HG03439 (cell line): Measurements from ENCODE around the gene TMPO.
"Not testable (repeated sequence)": the region's sequence is repeated elsewhere in the genome, so short reads cannot be mapped to it uniquely, and the experiment has no call there.

Source experiments
- ATAC-seq: cut with Tn5 transposase; IDR thresholded peaks from one replicate; pipeline ENCODE4 v1.9.1; 2021; ENCODE audit warnings: mild to moderate bottlenecking, moderate library complexity; ENCODE audit not compliant: unreplicated experiment

Gene TMPO, protein sequence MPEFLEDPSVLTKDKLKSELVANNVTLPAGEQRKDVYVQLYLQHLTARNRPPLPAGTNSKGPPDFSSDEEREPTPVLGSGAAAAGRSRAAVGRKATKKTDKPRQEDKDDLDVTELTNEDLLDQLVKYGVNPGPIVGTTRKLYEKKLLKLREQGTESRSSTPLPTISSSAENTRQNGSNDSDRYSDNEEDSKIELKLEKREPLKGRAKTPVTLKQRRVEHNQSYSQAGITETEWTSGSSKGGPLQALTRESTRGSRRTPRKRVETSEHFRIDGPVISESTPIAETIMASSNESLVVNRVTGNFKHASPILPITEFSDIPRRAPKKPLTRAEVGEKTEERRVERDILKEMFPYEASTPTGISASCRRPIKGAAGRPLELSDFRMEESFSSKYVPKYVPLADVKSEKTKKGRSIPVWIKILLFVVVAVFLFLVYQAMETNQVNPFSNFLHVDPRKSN

DNA sequence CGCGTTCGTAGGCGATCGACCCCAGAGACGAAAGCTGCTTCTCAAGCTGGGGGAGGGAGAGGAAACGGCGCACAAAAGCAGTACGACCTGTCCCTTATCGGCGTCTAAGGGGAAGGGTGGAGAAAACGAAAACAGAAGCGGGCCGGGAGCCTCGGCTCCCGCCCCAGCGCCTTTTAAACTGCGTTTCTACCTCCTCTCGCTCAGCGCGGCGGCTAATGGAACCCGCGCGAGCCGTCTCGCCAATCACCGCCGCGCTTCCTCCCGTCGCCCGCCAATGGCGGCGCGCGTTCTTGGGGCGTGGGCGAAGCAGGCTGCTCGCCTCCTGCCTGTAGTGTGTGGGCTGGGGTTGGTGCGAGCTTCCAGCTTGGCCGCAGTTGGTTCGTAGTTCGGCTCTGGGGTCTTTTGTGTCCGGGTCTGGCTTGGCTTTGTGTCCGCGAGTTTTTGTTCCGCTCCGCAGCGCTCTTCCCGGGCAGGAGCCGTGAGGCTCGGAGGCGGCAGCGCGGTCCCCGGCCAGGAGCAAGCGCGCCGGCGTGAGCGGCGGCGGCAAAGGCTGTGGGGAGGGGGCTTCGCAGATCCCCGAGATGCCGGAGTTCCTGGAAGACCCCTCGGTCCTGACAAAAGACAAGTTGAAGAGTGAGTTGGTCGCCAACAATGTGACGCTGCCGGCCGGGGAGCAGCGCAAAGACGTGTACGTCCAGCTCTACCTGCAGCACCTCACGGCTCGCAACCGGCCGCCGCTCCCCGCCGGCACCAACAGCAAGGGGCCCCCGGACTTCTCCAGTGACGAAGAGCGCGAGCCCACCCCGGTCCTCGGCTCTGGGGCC is at the start of gene TMPO:
TSS of gene TMPO (plus strand) at position 304 of the 824 bp plus-strand sequence. CDS start at position 582, 278 bp downstream.
- ATAC-seq = peak; percentile 80

GRCh38 chr12:98465950-98466602 is 49.3 kb upstream of the TMPO start:
- no peak for ATAC-seq

DNA sequence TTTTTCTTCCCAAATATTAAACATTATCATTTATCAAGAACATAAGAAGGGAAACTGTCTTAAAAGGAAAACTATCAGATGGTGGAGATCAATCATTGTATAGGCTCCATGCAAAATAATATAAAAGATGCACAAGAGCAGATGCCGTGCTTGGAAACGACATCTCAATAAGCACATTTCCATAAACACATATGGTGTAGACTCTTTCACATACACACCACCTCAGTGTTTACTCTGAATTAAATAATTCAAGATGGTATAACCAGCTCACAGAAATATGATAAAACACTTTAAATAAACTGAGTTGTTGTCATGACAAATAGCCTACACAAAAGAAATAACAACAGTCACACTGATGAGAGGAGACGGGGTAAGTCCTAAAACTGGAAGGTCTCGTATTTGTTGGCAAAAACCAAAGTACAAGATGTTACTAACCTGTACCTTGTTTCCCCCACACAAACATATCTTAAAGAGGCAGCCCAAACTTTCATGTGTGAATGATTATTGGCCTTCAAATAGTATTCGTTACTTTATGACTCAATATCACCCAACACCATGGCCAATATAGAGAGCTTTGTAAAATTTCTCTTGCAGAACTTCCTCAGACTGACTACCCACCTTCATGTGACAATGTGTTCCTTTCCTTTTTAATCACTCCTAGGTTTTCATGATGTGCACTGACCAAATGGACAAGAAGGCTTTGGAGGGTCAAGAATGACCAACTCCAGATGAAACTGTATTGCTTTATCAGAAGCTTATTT is 48.6 kb upstream of the TMPO start:
- no peak for ATAC-seq

DNA sequence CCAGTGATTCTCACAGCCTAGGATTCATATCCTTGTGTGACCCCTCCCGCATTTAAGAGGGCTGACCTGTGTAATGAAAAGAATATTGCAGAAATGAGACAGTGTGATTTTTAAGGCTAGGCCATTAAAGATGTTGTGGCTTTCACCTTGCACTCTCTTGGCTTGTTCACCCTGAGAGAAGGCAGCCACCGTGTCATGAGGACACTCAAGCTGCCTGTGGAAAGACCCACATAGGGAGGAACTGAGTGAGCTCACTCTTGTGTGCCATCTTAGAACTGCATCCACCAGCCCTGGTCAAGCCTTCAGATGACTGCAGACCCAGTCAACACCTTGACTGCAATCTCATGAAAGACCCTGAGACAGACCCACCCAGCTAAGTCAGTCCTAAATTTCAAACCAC is 46.3 kb upstream of the TMPO start:
- ATAC-seq = no peak

GRCh38 chr12:98470469-98471082 is 44.8 kb upstream of the TMPO start:
- no peak for ATAC-seq

DNA sequence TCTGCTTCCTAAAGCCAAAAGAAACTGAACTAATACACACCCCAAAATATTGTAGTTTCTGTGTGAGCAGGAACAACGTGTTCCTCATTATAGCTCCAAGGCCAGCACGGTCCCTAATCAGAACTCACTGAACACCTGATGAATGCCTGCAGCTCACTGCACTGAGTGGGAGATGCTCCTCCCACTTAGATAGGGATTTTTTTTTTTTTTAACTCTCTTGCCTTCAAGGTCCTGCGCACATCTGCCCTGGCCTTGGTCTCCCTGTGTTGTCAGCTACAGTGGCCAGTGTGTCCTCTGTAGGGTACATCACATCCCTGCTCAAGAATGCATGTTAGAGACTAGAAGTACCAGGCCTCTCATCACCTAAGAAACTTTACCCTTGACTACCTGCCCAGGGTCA is 44.3 kb upstream of the TMPO start:
- ATAC-seq = no peak

DNA sequence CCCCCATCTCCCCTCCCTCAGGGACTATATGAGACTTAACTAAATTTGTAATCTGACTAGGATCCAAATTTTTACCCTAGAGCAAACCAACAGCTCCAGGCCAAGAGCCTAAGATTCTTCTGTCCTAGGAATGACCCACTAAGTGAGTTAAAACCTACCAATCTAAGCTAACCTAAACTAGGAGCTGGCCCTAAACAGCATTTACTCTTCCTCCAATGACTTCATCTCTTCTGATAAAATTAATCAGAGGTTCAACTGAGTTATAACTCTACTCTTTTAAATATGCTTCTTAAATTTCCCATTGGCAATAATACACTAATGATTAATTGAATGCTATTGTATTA is 39.9 kb upstream of the TMPO start:
- ATAC-seq = no peak

- ATAC-seq = no peak
These were observed 36.8 kb upstream of the TMPO start for GRCh38 chr12:98478606-98479005.

DNA sequence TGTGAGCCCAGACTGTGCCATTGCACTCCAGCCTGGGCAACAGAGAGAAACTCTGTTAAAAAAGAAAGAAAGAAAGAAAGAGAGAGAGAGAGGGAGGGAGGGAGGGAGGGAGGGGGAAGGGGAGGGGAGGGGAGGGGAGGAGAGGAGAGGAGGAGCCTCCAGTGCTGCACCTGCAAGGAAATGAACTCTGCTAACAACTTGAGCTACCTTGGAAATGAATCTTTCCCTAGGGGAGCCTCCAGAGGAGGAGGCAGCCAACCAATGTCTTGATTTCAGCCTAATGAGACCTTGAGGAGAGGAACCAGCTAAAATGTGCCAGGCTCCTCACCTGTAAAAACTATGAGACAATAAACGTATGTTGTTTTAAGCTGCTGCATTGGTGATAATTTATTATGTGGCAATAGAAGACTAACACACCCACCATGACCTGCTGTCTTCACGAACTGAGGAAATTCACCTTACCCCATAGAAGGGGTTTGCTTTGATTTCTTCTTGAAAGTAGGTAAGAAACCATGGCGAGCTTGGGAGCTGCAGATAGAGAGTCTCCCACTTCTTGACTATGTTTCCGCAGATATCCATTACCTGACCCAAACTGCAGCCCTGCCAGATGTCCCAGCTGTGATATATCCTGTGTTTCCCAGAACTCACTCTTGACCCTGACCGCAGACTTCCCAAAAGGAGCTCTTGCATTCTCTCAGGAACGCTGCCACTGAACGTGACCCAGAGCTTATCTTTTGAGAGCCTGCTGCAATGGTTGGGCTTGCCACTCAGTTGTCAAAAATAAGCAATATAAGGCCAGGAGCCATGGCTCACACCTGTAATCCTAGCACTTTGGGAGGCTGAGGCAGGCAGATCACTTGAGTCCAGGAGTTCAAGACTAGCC is 31.5 kb upstream of the TMPO start:
- no peak for ATAC-seq

GRCh38 chr12:98485792-98486340 is 29.5 kb upstream of the TMPO start:
- ATAC-seq = no peak

DNA sequence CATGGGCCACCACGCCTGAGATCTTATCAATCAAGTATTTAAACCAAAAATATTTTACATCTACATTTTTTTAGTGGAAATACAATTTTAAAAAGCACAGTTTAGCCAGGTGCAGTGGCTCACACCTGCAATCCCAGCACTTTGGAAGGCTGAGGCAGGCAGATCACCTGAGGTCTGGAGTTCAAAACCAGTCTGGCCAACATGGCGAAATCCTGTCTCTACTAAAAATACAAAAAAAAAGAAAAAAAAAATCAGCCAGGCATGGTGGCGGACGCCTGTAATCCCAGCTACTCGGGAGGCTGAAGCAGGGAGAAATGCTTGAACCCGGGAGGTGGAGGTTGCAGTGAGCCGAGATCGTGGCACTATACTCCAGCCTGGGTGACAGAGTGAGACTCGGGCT is 27.0 kb upstream of the TMPO start:
- not testable (repeated sequence) for ATAC-seq

GRCh38 chr12:98489176-98489575 is 26.2 kb upstream of the TMPO start:
- ATAC-seq = no peak

- peak; percentile 84 for ATAC-seq
These were observed 24.6 kb upstream of the TMPO start for GRCh38 chr12:98490501-98491453.

DNA sequence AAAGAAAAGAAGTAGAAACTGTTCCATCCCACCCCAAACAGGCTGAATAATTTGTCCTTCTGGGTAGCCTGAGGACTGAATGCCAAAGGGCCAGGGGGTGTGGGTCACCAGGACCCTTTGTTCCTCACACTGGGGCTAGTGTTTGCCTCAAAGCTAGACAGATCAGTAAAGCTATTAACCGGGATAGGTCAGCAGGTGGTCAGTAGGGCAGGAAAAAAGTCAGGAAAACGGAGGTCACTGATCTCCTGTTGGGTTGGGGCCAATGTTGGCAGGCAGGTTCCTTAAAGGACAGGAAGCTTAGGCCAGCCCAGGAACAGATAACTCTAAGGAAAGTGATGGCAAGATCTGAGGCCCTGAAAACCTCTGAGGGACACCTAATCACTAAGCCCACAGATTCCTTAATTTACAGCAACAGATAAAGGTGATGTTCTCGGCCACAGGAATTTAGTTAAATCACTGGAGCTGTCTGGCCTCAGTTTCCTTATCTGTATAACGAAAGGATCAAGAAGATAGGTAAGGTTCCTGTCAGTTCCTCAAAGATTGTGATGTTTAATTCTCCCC is 22.7 kb upstream of the TMPO start:
- no peak for ATAC-seq

DNA sequence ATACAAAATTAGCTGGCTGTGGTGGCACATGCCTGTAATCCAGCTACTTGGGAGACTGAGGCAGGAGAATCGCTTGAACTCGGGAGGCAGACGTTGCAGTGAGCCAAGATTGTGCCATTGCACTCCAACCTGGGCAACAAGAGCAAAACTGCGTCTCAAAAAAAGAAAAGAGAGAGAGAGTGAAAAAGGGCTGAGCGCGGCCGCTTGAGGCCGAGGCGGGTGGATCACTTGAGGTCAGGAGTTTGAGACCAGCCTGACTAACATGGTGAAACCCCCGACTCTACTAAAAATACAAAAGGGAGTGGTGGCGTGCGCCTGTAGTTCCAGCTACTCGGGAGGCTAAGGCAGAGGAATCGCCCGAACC is 14.1 kb upstream of the TMPO start:
- not testable (repeated sequence) for ATAC-seq

- peak; percentile 63 for ATAC-seq
These were observed 12.1 kb upstream of the TMPO start for GRCh38 chr12:98503342-98503591.

GRCh38 chr12:98503592-98504367 is 11.6 kb upstream of the TMPO start:
- ATAC-seq = peak; percentile 78

GRCh38 chr12:98504368-98504617 is 11.1 kb upstream of the TMPO start:
- ATAC-seq = peak; percentile 5
